ENCODE measurements around the gene FNIP2.

DNA sequence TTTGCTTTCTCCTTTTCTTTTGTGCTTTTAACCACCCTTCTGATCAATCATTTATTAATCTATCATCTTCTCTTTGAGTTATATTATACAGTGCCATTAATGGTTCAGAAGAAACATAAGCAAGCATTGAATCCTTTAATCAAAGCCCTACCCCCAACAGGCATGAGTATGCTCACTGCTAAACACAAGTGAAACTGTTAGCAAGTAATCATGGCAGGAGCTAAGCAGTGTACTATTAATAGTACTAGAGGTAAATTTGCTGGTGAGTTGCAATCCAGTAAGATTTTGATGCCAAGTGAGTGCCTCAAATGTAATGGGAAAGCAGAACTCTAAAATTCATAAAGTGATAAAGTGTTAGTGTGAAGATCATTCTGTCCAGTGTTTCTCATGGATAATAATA is 57.2 kb downstream of the FNIP2 start:
- TF ChIP-seq NFRKB (IDR thresholded peaks at IDR 0.05) (no peak), FOXM1 (IDR thresholded peaks at IDR 0.05; ENCODE audit: borderline replicate concordance) (no peak), SP1 (IDR thresholded peaks at IDR 0.05) (no peak), HDGF (IDR thresholded peaks at IDR 0.05; ENCODE audit: borderline replicate concordance) (no peak), FOXA1 (IDR thresholded peaks at IDR 0.05) (no peak), L3MBTL2 (conservative IDR thresholded peaks at IDR 0.05) (no peak), TARDBP (IDR thresholded peaks at IDR 0.05) (no peak), SUZ12 (IDR thresholded peaks at IDR 0.05) (no peak), ZNF384 (IDR thresholded peaks at IDR 0.05) (no peak), BHLHE40 (IDR thresholded peaks at IDR 0.05; ENCODE audit: borderline replicate concordance) (no peak)

Data from HEK293T (cell line).